Neural crest cell (in vitro differentiated cells): ENCODE data around the gene S100A8. TPM values are rescaled to one million over a fixed set of nuclear protein-coding genes. Genes with fewer than 3 reads are reported as not detected.

Source experiments
- DNase-seq: peaks from one replicate; pipeline ENCODE4 v3.0.0; 2021; ENCODE audit warnings: low read depth, mixed read lengths, low spot score
- H3K27ac Mint-ChIP-seq: one replicate; pipeline ENCODE4 v1.8.0; 2021; ENCODE audit warnings: mild to moderate bottlenecking, mixed read lengths; ENCODE audit not compliant: unreplicated experiment
- H3K27me3 Mint-ChIP-seq: 2 replicates; pipeline ENCODE4 v1.8.0; 2021; ENCODE audit warnings: low read depth, mild to moderate bottlenecking, mixed read lengths
- H3K36me3 Mint-ChIP-seq: 2 replicates; pipeline ENCODE4 v1.8.0; 2021; ENCODE audit warnings: low read depth, mild to moderate bottlenecking, mixed read lengths
- H3K4me1 Mint-ChIP-seq: 2 replicates; pipeline ENCODE4 v1.8.0; 2021; ENCODE audit warnings: mixed read lengths
- H3K4me3 Mint-ChIP-seq: one replicate; pipeline ENCODE4 v1.8.0; 2021; ENCODE audit warnings: mild to moderate bottlenecking, mixed read lengths
- H3K9me3 Mint-ChIP-seq: 2 replicates; pipeline ENCODE4 v1.8.0; 2021; ENCODE audit warnings: mixed read lengths
- total RNA-seq: library from RNA; stranded (reverse); gene quantifications from 2 replicates; pipeline ENCODE4 v1.2.1, GENCODE V29; 2021
- TF ChIP-seq, protein P1 (sequence below): fragments of 200-600 bp; sonication (generic); conservative IDR thresholded peaks from 2 replicates; pipeline ENCODE4 v1.5.0; 2021; ENCODE audit warnings: antibody characterized with exemption, mild to moderate bottlenecking

Gene S100A8
- total RNA-seq, 1 donor from 2014 or later, result not detected

DNA sequence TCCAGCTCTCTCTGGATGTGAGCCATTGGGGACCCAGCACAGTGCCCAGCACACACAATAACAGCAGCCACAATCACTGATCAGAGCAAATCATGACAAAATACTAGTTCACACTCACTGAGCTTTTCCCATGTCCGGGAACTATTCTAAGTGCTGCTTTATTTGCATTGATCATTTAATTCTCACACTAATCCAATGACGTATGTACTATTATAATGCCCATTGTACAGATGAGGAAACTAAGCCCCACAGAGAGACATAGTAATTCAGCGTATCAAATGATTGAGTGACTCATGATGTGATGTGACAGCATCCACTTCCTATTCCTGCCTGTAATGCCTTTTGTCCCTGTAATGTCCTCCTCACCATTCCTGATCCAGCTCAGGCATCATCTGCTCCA, 1.9 kb upstream of the S100A8 start:
- Mint-ChIP-seq H3K9me3 (no peaks in the 10 kb centered on the region), H3K27me3 (peaks cover 63% of the 10 kb centered on the region), H3K36me3 (no peaks in the 10 kb centered on the region), H3K4me3 (no peak overlapping the region), H3K4me1 (no peaks in the 10 kb centered on the region), H3K27ac (no peak overlapping the region)
- TF ChIP-seq, protein P1, sequence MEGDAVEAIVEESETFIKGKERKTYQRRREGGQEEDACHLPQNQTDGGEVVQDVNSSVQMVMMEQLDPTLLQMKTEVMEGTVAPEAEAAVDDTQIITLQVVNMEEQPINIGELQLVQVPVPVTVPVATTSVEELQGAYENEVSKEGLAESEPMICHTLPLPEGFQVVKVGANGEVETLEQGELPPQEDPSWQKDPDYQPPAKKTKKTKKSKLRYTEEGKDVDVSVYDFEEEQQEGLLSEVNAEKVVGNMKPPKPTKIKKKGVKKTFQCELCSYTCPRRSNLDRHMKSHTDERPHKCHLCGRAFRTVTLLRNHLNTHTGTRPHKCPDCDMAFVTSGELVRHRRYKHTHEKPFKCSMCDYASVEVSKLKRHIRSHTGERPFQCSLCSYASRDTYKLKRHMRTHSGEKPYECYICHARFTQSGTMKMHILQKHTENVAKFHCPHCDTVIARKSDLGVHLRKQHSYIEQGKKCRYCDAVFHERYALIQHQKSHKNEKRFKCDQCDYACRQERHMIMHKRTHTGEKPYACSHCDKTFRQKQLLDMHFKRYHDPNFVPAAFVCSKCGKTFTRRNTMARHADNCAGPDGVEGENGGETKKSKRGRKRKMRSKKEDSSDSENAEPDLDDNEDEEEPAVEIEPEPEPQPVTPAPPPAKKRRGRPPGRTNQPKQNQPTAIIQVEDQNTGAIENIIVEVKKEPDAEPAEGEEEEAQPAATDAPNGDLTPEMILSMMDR, result no peak
- DNase-seq, result no peak

DNA sequence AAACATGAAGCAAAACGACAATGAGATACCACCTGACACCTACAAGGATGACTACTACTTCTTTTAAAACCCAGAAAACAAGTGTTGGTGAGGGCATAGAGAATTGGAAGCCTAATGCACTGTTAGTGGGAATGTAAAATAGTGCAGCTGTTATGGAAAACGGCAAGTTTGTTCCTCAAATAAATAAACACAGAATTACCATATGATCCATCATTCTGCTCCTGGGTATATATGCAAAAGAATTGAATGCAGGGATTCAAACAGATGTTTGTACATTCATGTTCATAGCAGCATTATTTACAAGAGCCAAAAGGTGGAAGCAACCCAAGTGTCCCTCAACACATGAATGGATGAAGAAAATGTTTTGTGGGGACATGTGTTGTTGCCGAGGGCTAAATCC, 1.4 kb upstream of the S100A8 start:
- H3K4me3 Mint-ChIP-seq, result no peak overlapping the region
- TF ChIP-seq, protein P1, result no peak
- no peaks in the 10 kb centered on the region for H3K36me3 Mint-ChIP-seq
- no peak overlapping the region for H3K27ac Mint-ChIP-seq
- no peaks in the 10 kb centered on the region for H3K4me1 Mint-ChIP-seq
- peaks cover 67% of the 10 kb centered on the region for H3K27me3 Mint-ChIP-seq
- no peaks in the 10 kb centered on the region for H3K9me3 Mint-ChIP-seq
- no peak for DNase-seq

DNA sequence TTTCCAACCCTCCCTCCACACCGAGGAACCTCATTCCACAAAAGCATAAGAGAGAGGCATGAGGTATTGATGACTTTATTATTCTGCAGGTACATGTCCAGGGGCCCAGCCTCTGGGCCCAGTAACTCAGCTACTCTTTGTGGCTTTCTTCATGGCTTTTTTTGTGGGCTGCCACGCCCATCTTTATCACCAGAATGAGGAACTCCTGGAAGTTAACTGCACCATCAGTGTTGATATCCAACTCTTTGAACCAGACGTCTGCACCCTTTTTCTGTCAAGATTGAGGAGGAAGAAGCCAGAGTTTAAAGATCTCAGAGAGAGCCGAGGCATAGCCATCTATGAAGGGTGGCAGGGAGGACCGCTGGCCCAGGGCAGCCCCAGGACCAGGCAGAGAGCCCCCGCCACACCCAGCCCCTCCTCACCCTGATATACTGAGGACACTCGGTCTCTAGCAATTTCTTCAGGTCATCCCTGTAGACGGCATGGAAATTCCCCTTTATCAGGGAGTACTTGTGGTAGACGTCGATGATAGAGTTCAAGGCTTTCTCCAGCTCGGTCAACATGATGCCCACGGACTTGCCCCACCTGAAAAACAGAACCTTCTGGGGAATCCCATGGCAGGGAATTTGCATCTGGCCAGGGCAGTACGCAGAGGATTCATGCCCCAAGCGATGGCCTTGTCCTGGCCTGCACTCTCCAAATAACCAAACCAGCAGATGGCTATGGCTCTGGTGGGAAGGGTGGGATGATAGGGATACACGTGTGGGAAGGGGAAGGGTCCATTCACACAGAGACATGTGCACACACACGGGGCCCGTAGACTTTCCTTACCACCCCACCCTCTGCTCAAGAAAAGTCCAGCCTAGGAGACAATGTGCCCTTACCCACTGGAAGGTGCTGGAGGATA, 647 bp downstream of the S100A8 start:
- DNase-seq, result no peak
- peaks cover 71% of the 10 kb centered on the region for H3K27me3 Mint-ChIP-seq
- H3K36me3 Mint-ChIP-seq, result no peaks in the 10 kb centered on the region
- no peak overlapping the region for H3K4me3 Mint-ChIP-seq
- no peaks in the 10 kb centered on the region for H3K4me1 Mint-ChIP-seq
- no peaks in the 10 kb centered on the region for H3K9me3 Mint-ChIP-seq
- H3K27ac Mint-ChIP-seq, result no peak overlapping the region
- TF ChIP-seq, protein P1, result no peak

DNA sequence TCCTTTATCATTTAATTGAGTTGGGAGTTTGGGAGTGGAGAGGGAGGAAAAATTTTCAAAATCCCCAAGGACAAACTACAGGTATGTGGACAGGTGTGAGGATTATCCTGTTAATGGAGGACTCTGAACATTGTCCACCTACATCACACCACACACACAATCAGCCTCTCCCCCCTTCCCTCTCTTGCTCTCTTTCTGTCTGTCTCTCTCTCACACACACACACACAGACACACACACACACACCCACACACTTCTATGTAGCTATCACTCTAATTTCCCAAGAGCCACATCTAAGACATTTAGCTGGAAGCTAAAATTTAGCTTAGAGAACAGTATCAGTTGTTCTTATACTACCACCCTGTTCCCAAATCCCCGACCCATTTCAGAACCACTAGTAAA, 1.5 kb downstream of the S100A8 start:
- DNase-seq, result no peak
- Mint-ChIP-seq H3K4me1 (no peaks in the 10 kb centered on the region), H3K27me3 (peaks cover 75% of the 10 kb centered on the region), H3K4me3 (no peak overlapping the region), H3K9me3 (no peaks in the 10 kb centered on the region), H3K27ac (no peak overlapping the region), H3K36me3 (no peaks in the 10 kb centered on the region)
- TF ChIP-seq, protein P1, result no peak

DNA sequence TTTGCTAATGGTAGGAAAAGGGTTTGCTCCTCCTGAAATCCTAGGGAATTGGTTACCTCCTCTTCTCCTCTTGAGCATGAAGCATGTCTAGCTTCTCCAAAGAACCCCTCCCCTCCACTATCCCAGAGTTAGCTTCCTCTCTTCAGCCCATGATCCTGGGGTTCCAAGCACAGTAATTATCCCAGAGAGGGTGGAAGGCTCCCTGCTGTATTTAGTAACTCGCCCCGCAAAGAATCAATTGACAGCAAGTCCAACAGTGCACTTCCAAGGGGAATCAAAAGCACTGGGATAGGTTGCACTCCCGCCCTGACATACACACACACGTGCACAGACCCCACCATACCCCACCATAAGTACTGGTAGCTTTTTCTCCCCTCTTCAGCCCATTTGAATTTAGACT, 3.1 kb downstream of the S100A8 start:
- H3K27ac Mint-ChIP-seq, result no peak overlapping the region
- TF ChIP-seq, protein P1, result no peak
- H3K36me3 Mint-ChIP-seq, result no peaks in the 10 kb centered on the region
- H3K4me3 Mint-ChIP-seq, result no peak overlapping the region
- no peaks in the 10 kb centered on the region for H3K4me1 Mint-ChIP-seq
- H3K27me3 Mint-ChIP-seq, result peaks cover 73% of the 10 kb centered on the region
- no peaks in the 10 kb centered on the region for H3K9me3 Mint-ChIP-seq
- no peak for DNase-seq
